A549 (cell line): Measurements from ENCODE around the gene ATP5ME.

Experiments used
- CBX2 ChIP-seq: fragments of 200-600 bp; sonication (generic); IDR thresholded peaks from 2 replicates; pipeline ENCODE4 v1.6.1; 2016; ENCODE audit warnings: low read depth, mild to moderate bottlenecking, borderline replicate concordance
- CEBPB ChIP-seq, 2 experiments: fragments of >200 bp in 1 of 2; sonication (Bioruptor Twin) in 1 of 2; formaldehyde crosslinking in 1 of 2; IDR thresholded peaks; 2 replicates each; pipeline ENCODE4 v1.6.1; 2012 to 2016
- CHD4 ChIP-seq: fragments of 200-600 bp; sonication (generic); IDR thresholded peaks from 2 replicates; pipeline ENCODE4 v1.6.1; 2016; ENCODE audit warnings: antibody characterized with exemption, mild to moderate bottlenecking, borderline replicate concordance
- ESRRA ChIP-seq: fragments of 150-350 bp; IDR thresholded peaks from 2 replicates; pipeline ENCODE4 v1.6.1; 2014; ENCODE audit warnings: mild to moderate bottlenecking, low read length, borderline replicate concordance
- JUNB ChIP-seq: fragments of >200 bp; sonication (Bioruptor Twin); formaldehyde crosslinking; IDR thresholded peaks from 2 replicates; pipeline ENCODE4 v1.6.1; 2016
- KDM1A ChIP-seq: fragments of 200-600 bp; sonication (generic); IDR thresholded peaks from 2 replicates; pipeline ENCODE4 v1.6.1; 2016; ENCODE audit warnings: low read depth, mild to moderate bottlenecking
- KDM5A ChIP-seq: fragments of 200-600 bp; sonication (generic); IDR thresholded peaks from 2 replicates; pipeline ENCODE4 v1.6.1; 2016; ENCODE audit warnings: antibody characterized with exemption, mild to moderate bottlenecking
- POLR2A ChIP-seq: IDR thresholded peaks from 2 replicates; pipeline ENCODE4 v1.6.1; 2012; ENCODE audit warnings: mild to moderate bottlenecking, low read length
- RAD21 ChIP-seq, 2 experiments: fragments of >200 bp in 1 of 2; sonication (Bioruptor Twin) in 1 of 2; formaldehyde crosslinking in 1 of 2; IDR thresholded peaks in 1 of 2; conservative IDR thresholded peaks in 1 of 2; 2 replicates in 1 of 2; 3 replicates in 1 of 2; pipeline ENCODE4 v1.6.1; 2012 to 2018; ENCODE audit warnings: inconsistent platforms in 1 of 2
- TF ChIP-seq, protein P1 (sequence below): IDR thresholded peaks from 2 replicates; pipeline ENCODE4 v1.6.1; 2012
- TF ChIP-seq, protein P2 (sequence below): fragments of >200 bp; sonication (Bioruptor Twin); formaldehyde crosslinking; IDR thresholded peaks from 3 replicates; pipeline ENCODE4 v1.5.1; 2016
- TF ChIP-seq, protein P3 (sequence below): fragments of >200 bp; sonication (Bioruptor Twin); formaldehyde crosslinking; IDR thresholded peaks from 2 replicates; pipeline ENCODE4 v1.6.1; 2016
- TF ChIP-seq, protein P4 (sequence below): IDR thresholded peaks from 2 replicates; pipeline ENCODE4 v1.6.1; 2012
- TF ChIP-seq, protein P5 (sequence below): fragments of 450-650 bp; IDR thresholded peaks from 2 replicates; pipeline ENCODE4 v1.6.1; 2014; ENCODE audit warnings: antibody characterized with exemption

DNA sequence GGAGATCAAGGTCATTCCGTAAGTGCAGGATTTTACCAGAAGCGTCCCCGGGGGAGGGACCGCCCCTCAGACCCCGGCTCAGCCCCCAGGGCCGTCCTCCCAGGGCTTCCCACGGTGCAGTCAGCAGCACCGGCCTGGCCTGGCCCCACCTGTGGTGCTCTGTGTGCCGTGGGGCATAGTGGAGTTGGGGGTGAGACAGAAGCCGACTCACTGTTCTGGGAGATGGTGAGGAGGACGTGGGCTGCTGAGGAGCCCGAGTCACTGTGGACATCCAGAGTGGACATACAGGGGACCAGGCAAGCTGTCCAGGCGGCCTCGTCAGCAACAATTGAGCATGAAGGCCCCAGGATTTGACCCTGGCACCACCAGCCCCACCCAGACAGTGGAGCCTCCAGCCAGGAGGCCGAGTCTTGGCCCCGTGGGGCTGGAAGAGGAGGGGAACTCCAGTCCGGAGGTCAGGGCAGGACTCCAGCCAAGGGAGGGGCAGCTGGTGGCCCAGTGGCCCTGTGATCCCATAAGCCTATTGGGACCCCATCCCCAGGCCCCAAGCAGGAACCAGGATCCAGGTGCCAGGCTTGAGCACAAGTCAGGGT lies 19.1 kb downstream of the ATP5ME start:
- TF ChIP-seq, protein P1, sequence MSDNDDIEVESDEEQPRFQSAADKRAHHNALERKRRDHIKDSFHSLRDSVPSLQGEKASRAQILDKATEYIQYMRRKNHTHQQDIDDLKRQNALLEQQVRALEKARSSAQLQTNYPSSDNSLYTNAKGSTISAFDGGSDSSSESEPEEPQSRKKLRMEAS = no peak
- TF ChIP-seq, protein P2, sequence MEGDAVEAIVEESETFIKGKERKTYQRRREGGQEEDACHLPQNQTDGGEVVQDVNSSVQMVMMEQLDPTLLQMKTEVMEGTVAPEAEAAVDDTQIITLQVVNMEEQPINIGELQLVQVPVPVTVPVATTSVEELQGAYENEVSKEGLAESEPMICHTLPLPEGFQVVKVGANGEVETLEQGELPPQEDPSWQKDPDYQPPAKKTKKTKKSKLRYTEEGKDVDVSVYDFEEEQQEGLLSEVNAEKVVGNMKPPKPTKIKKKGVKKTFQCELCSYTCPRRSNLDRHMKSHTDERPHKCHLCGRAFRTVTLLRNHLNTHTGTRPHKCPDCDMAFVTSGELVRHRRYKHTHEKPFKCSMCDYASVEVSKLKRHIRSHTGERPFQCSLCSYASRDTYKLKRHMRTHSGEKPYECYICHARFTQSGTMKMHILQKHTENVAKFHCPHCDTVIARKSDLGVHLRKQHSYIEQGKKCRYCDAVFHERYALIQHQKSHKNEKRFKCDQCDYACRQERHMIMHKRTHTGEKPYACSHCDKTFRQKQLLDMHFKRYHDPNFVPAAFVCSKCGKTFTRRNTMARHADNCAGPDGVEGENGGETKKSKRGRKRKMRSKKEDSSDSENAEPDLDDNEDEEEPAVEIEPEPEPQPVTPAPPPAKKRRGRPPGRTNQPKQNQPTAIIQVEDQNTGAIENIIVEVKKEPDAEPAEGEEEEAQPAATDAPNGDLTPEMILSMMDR = no peak
- TF ChIP-seq JUNB (no peak), KDM5A (no peak), CBX2 (no peak), RAD21 (conservative IDR thresholded peaks at IDR 0.05 in 1 of 2, IDR thresholded peaks at IDR 0.05 in 1 of 2) (no peak), CHD4 (no peak), KDM1A (no peak), ESRRA (no peak), POLR2A (no peak), CEBPB (IDR thresholded peaks at IDR 0.05) (no peak)
- TF ChIP-seq, protein P3, sequence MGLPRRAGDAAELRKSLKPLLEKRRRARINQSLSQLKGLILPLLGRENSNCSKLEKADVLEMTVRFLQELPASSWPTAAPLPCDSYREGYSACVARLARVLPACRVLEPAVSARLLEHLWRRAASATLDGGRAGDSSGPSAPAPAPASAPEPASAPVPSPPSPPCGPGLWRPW = no peak
- TF ChIP-seq, protein P4, sequence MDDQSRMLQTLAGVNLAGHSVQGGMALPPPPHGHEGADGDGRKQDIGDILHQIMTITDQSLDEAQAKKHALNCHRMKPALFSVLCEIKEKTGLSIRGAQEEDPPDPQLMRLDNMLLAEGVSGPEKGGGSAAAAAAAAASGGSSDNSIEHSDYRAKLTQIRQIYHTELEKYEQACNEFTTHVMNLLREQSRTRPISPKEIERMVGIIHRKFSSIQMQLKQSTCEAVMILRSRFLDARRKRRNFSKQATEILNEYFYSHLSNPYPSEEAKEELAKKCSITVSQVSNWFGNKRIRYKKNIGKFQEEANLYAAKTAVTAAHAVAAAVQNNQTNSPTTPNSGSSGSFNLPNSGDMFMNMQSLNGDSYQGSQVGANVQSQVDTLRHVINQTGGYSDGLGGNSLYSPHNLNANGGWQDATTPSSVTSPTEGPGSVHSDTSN = no peak
- TF ChIP-seq, protein P5, sequence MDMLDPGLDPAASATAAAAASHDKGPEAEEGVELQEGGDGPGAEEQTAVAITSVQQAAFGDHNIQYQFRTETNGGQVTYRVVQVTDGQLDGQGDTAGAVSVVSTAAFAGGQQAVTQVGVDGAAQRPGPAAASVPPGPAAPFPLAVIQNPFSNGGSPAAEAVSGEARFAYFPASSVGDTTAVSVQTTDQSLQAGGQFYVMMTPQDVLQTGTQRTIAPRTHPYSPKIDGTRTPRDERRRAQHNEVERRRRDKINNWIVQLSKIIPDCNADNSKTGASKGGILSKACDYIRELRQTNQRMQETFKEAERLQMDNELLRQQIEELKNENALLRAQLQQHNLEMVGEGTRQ = no peak
